Liver (tissue), 3 donors: Measurements from ENCODE around the gene MACROH2A2.

Experiments
- EGR1 ChIP-seq, 2 donors: IDR thresholded peaks; 2 replicates each; pipeline ENCODE4 v1.6.1; 2016 to 2018; ENCODE audit warnings: antibody characterized with exemption in 2 of 2, low read depth in 2 of 2
- FOXA1 ChIP-seq: IDR thresholded peaks from 2 replicates; pipeline ENCODE4 v1.6.1; 2016; ENCODE audit warnings: antibody characterized with exemption
- GABPA ChIP-seq, 2 donors: IDR thresholded peaks in 1 of 2; conservative IDR thresholded peaks in 1 of 2; 2 replicates each; pipeline ENCODE4 v1.6.1; 2016; ENCODE audit warnings: antibody characterized with exemption in 2 of 2, mild to moderate bottlenecking in 1 of 2, moderate library complexity in 1 of 2
- HNF4A ChIP-seq, 2 donors: conservative IDR thresholded peaks; 2 replicates each; pipeline ENCODE4 v1.6.1; 2016; ENCODE audit warnings: antibody characterized with exemption in 2 of 2, mild to moderate bottlenecking in 2 of 2
- HNF4G ChIP-seq: IDR thresholded peaks from 2 replicates; pipeline ENCODE4 v1.6.1; 2016; ENCODE audit warnings: antibody characterized with exemption
- JUND ChIP-seq, 2 donors: IDR thresholded peaks; 2 replicates each; pipeline ENCODE4 v1.6.1; 2016; ENCODE audit warnings: antibody characterized with exemption in 2 of 2
- RAD21 ChIP-seq, 2 donors: IDR thresholded peaks; 2 replicates each; pipeline ENCODE4 v1.6.1; 2016; ENCODE audit warnings: antibody characterized with exemption in 2 of 2, mild to moderate bottlenecking in 2 of 2
- RXRA ChIP-seq, 2 donors: IDR thresholded peaks; 2 replicates each; pipeline ENCODE4 v1.6.1; 2017 to 2018; ENCODE audit warnings: antibody characterized with exemption in 2 of 2, mild to moderate bottlenecking in 1 of 2
- SP1 ChIP-seq: IDR thresholded peaks from 2 replicates; pipeline ENCODE4 v1.6.1; 2018; ENCODE audit warnings: antibody characterized with exemption, mild to moderate bottlenecking
- TF ChIP-seq, protein P1 (sequence below): fragments of 150-350 bp; IDR thresholded peaks from 2 replicates; pipeline ENCODE4 v1.5.1; 2017; ENCODE audit warnings: improper control_type of control experiment, low read depth, low read length; ENCODE audit not compliant: missing input control
- TF ChIP-seq, protein P2 (sequence below): IDR thresholded peaks from 2 replicates; pipeline ENCODE4 v1.6.1; 2016; ENCODE audit warnings: antibody characterized with exemption, mild to moderate bottlenecking
- TF ChIP-seq, protein P3 (sequence below): IDR thresholded peaks from 2 replicates; pipeline ENCODE4 v1.6.1; 2016; ENCODE audit warnings: antibody characterized with exemption
- TF ChIP-seq, protein P4 (sequence below): IDR thresholded peaks from 2 replicates; pipeline ENCODE4 v1.6.1; 2016; ENCODE audit warnings: antibody characterized with exemption
- TF ChIP-seq, protein P5 (sequence below): IDR thresholded peaks from 2 replicates; pipeline ENCODE4 v1.6.1; 2016; ENCODE audit warnings: antibody characterized with exemption
- donor health status: healthy.
- donor health status: healthy.

DNA sequence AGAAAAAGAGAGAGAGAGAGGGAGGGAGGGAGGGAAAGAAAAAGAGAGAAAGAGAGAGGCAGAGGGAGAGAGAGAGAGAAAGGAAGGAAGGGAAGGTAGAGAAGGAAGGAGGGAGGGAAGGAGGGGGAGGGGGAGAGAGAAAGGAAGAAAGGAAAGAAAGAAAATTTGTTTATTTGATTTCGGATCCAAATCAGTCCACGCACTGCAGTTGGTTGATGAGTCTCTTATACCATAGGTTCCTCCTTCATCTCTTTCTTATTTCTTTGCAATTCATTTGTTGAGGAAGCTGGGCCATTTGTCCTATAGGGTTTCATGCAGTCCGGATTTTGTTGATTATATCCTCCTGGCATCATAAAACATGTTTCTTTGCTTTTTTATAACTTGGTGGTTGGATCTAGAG lies 45.6 kb downstream of the MACROH2A2 start:
- TF ChIP-seq, protein P1, sequence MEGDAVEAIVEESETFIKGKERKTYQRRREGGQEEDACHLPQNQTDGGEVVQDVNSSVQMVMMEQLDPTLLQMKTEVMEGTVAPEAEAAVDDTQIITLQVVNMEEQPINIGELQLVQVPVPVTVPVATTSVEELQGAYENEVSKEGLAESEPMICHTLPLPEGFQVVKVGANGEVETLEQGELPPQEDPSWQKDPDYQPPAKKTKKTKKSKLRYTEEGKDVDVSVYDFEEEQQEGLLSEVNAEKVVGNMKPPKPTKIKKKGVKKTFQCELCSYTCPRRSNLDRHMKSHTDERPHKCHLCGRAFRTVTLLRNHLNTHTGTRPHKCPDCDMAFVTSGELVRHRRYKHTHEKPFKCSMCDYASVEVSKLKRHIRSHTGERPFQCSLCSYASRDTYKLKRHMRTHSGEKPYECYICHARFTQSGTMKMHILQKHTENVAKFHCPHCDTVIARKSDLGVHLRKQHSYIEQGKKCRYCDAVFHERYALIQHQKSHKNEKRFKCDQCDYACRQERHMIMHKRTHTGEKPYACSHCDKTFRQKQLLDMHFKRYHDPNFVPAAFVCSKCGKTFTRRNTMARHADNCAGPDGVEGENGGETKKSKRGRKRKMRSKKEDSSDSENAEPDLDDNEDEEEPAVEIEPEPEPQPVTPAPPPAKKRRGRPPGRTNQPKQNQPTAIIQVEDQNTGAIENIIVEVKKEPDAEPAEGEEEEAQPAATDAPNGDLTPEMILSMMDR: no peak
- TF ChIP-seq, protein P2, sequence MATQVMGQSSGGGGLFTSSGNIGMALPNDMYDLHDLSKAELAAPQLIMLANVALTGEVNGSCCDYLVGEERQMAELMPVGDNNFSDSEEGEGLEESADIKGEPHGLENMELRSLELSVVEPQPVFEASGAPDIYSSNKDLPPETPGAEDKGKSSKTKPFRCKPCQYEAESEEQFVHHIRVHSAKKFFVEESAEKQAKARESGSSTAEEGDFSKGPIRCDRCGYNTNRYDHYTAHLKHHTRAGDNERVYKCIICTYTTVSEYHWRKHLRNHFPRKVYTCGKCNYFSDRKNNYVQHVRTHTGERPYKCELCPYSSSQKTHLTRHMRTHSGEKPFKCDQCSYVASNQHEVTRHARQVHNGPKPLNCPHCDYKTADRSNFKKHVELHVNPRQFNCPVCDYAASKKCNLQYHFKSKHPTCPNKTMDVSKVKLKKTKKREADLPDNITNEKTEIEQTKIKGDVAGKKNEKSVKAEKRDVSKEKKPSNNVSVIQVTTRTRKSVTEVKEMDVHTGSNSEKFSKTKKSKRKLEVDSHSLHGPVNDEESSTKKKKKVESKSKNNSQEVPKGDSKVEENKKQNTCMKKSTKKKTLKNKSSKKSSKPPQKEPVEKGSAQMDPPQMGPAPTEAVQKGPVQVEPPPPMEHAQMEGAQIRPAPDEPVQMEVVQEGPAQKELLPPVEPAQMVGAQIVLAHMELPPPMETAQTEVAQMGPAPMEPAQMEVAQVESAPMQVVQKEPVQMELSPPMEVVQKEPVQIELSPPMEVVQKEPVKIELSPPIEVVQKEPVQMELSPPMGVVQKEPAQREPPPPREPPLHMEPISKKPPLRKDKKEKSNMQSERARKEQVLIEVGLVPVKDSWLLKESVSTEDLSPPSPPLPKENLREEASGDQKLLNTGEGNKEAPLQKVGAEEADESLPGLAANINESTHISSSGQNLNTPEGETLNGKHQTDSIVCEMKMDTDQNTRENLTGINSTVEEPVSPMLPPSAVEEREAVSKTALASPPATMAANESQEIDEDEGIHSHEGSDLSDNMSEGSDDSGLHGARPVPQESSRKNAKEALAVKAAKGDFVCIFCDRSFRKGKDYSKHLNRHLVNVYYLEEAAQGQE: no peak
- no peak for TF ChIP-seq RAD21 (IDR thresholded peaks at IDR 0.05)
- no peak for TF ChIP-seq FOXA1
- TF ChIP-seq, protein P3, sequence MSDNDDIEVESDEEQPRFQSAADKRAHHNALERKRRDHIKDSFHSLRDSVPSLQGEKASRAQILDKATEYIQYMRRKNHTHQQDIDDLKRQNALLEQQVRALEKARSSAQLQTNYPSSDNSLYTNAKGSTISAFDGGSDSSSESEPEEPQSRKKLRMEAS: no peak
- TF ChIP-seq, protein P4, sequence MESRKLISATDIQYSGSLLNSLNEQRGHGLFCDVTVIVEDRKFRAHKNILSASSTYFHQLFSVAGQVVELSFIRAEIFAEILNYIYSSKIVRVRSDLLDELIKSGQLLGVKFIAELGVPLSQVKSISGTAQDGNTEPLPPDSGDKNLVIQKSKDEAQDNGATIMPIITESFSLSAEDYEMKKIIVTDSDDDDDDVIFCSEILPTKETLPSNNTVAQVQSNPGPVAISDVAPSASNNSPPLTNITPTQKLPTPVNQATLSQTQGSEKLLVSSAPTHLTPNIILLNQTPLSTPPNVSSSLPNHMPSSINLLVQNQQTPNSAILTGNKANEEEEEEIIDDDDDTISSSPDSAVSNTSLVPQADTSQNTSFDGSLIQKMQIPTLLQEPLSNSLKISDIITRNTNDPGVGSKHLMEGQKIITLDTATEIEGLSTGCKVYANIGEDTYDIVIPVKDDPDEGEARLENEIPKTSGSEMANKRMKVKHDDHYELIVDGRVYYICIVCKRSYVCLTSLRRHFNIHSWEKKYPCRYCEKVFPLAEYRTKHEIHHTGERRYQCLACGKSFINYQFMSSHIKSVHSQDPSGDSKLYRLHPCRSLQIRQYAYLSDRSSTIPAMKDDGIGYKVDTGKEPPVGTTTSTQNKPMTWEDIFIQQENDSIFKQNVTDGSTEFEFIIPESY: no peak
- no peak for TF ChIP-seq RXRA (IDR thresholded peaks at IDR 0.05)
- no peak for TF ChIP-seq GABPA (IDR thresholded peaks at IDR 0.05 in 1 of 2, conservative IDR thresholded peaks at IDR 0.05 in 1 of 2)
- TF ChIP-seq HNF4A (conservative IDR thresholded peaks at IDR 0.05): no peak
- TF ChIP-seq, protein P5, sequence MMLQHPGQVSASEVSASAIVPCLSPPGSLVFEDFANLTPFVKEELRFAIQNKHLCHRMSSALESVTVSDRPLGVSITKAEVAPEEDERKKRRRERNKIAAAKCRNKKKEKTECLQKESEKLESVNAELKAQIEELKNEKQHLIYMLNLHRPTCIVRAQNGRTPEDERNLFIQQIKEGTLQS: no peak
- no peak for TF ChIP-seq SP1
- TF ChIP-seq EGR1 (IDR thresholded peaks at IDR 0.05; ENCODE audit: low read depth in 2 of 2): no peak
- no peak for TF ChIP-seq JUND (IDR thresholded peaks at IDR 0.05)
- no peak for TF ChIP-seq HNF4G
